Ectodermal cell (in vitro differentiated cells): ENCODE data around the gene IFITM5.
"Not testable (repeated sequence)": the region's sequence is repeated elsewhere in the genome, so short reads cannot be mapped to it uniquely, and the experiment has no call there.

ENCODE experiments used
- H3K27ac ChIP-seq: 2 replicates; pipeline ENCODE4 v1.7.0; 2013; ENCODE audit warnings: mild to moderate bottlenecking, low read depth, low read length; ENCODE audit not compliant: insufficient read depth, poor library complexity, severe bottlenecking
- H3K27me3 ChIP-seq: 2 replicates; pipeline ENCODE4 v1.7.0; 2013; ENCODE audit warnings: mild to moderate bottlenecking, low read length; ENCODE audit not compliant: insufficient read depth, control insufficient read depth, poor library complexity, severe bottlenecking
- H3K36me3 ChIP-seq: one replicate; pipeline ENCODE4 v1.7.0; 2013; ENCODE audit warnings: low read length; ENCODE audit not compliant: control insufficient read depth, insufficient read depth
- H3K4me1 ChIP-seq: one replicate; pipeline ENCODE4 v1.7.0; 2013; ENCODE audit warnings: low read length; ENCODE audit not compliant: control insufficient read depth, insufficient read depth
- H3K4me3 ChIP-seq: 2 replicates; pipeline ENCODE4 v1.7.0; 2013; ENCODE audit warnings: low read depth, low read length, control low read depth; ENCODE audit not compliant: insufficient read depth
- H3K9me3 ChIP-seq: 2 replicates; pipeline ENCODE4 v1.7.0; 2013; ENCODE audit warnings: mild to moderate bottlenecking, low read length, moderate library complexity; ENCODE audit not compliant: control insufficient read depth
- WGBS, 2 experiments: methylation state at CpG; one replicate each; pipeline ENCODE4 v1.1.7; 2013; ENCODE audit warnings: missing lambda C conversion rate in 2 of 2; 5-methylcytosine and 5-hydroxymethylcytosine counted together

IFITM5 gene

DNA sequence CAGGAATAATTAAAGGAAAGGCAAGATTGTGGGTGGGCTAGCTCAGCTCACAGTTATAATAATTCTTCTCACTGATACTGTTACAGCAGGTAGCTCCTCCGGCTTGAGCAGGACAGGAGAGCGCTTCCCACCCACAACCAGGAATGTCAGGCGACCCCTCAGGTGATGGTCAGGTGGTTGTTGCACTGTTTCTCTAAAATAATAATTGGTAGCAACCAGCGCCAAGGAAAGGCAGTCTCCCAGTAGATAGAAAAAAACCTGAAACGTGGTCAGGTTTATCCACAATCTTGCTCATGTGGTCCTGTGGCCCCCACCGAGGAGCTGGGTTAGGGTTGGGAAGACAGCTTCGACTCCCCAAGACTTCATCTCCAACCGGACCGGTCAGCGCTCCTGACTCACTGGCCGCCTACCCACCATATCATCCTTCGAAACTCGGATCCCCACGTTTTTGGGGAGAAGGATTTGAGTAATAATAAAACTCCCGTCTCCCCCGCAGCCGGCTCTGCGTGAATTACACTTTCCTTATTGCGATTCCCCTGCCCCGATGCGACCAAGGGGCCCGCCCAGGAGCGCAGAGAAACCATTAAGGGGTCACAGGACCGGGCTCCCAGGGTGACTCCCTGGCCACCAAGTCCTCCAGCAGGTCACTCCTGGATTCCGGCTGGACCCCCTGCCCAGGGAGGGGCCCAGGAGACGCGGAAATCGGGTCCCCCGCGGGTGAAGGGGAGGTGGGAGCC, 18.5 kb upstream of the IFITM5 start:
- 8 to 11% methylated on average over 11 to 13 of the region's 30 CpGs for WGBS, 2 experiments

DNA sequence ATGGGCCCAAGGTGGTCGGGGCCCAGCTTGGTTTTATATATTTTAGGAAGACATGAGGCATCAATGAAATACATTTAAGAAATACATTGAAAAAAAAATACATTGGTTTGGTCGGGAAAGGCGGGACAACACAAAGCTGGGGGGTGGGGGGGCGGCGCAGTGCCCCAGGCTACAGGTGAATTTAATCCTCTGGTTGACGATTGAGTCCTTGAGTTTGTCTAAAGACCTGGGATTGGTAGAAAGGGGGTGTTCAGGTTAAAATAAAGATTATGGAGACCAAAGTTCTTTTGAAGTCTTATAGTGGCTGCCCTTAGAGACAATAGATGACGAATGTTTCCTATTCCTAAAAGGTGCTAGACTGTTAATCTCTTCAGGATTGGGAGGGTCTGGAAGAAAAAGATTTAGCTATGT, 17.6 kb upstream of the IFITM5 start:
- no peaks in the 10 kb centered on the region for H3K9me3 ChIP-seq
- peaks cover 39% of the 10 kb centered on the region for H3K4me1 ChIP-seq
- no peaks in the 10 kb centered on the region for H3K36me3 ChIP-seq
- WGBS, 2 experiments: 4 to 10% methylated on average over 6 to 7 of the region's 7 CpGs
- peak overlapping the region; percentile 26 for H3K4me3 ChIP-seq
- no peak overlapping the region for H3K27ac ChIP-seq
- H3K27me3 ChIP-seq: peaks cover 53% of the 10 kb centered on the region

More for the DNA sequence above, 18.5 kb upstream of the IFITM5 start:
- H3K27ac ChIP-seq, H3K36me3 ChIP-seq, H3K9me3 ChIP-seq, H3K4me3 ChIP-seq: not testable (repeated sequence)
- H3K27me3 ChIP-seq: peaks cover 45% of the 10 kb centered on the region
- peaks cover 37% of the 10 kb centered on the region for H3K4me1 ChIP-seq

- no peaks in the 10 kb centered on the region for H3K36me3 ChIP-seq
- peaks cover 39% of the 10 kb centered on the region for H3K4me1 ChIP-seq
- H3K27ac ChIP-seq: no peak overlapping the region
- H3K9me3 ChIP-seq: no peaks in the 10 kb centered on the region
- 3% methylated on average over 64 of the region's 64 CpGs for WGBS, 2 experiments
- peak overlapping the region; percentile 26 for H3K4me3 ChIP-seq
- peaks cover 57% of the 10 kb centered on the region for H3K27me3 ChIP-seq
Measured at GRCh38 chr11:316031-316701, 16.8 kb upstream of the IFITM5 start.

GRCh38 chr11:315516-315994, 16.2 kb upstream of the IFITM5 start:
- H3K4me3 ChIP-seq: peak overlapping the region; percentile 26
- WGBS, 2 experiments: 9 to 11% methylated on average over 32 of the region's 32 CpGs
- H3K36me3 ChIP-seq: no peaks in the 10 kb centered on the region
- H3K9me3 ChIP-seq: no peaks in the 10 kb centered on the region
- H3K27ac ChIP-seq: no peak overlapping the region
- H3K27me3 ChIP-seq: peaks cover 57% of the 10 kb centered on the region
- peaks cover 39% of the 10 kb centered on the region for H3K4me1 ChIP-seq

DNA sequence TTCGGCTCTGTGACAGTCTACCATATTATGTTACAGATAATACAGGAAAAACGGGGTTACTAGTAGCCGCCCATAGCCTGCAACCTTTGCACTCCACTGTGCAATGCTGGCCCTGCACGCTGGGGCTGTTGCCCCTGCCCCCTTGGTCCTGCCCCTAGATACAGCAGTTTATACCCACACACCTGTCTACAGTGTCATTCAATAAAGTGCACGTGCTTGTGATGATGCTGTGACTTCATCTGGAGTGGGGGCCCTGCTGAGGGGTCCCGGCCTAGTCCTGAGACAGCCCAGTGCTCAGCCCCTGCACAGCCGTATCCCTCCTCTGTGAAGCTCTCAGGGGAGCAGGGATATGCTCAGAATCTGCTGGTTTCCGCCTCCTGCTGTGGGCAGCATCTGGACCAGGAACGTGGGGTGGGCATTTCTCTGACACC, 15.7 kb upstream of the IFITM5 start:
- Histone ChIP-seq H3K36me3 (no peaks in the 10 kb centered on the region), H3K4me3 (peak overlapping the region; percentile 26), H3K9me3 (no peaks in the 10 kb centered on the region), H3K27me3 (peaks cover 57% of the 10 kb centered on the region), H3K4me1 (peaks cover 37% of the 10 kb centered on the region), H3K27ac (no peak overlapping the region)
- WGBS, 2 experiments: 47 to 49% methylated on average over 9 of the region's 9 CpGs

DNA sequence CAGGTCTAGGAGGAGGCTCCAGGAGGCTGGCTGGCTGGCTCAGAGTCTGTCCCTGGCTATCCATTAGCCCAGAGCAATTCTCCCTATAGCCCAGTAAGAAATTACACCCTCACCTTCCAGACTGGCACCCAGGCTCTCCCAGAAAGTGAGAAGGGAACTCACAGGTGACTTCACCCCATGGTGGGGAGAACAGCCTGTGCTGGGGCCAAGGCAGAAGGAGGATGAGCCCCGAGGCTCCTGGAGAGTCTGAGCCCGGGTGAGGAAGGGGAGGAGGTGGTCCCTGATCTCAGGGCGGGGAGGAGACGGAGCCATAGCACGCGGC, 15.2 kb upstream of the IFITM5 start:
- H3K9me3 ChIP-seq, H3K4me3 ChIP-seq, H3K36me3 ChIP-seq, H3K27ac ChIP-seq: not testable (repeated sequence)
- WGBS, 2 experiments: 9 to 13% methylated on average over 2 to 6 of the region's 6 CpGs
- H3K4me1 ChIP-seq: peaks cover 37% of the 10 kb centered on the region
- peaks cover 57% of the 10 kb centered on the region for H3K27me3 ChIP-seq

- Histone ChIP-seq H3K9me3 (no peaks in the 10 kb centered on the region), H3K27me3 (peaks cover 57% of the 10 kb centered on the region), H3K27ac (no peak within 1 kb of the TSS), H3K36me3 (no peaks in the 10 kb centered on the region), H3K4me3 (peak within 1 kb of the TSS; percentile 28), H3K4me1 (peaks cover 40% of the 10 kb centered on the region)
- 9 to 13% methylated on average over 18 of the region's 18 CpGs for WGBS, 2 experiments
Measured at GRCh38 chr11:313787-314553, 14.6 kb upstream of the IFITM5 start, which contains the start of gene IFITM1. IFITM1 (plus strand) TSS chr11:314040; CDS start chr11:314171, 131 bp downstream.

- H3K4me1 ChIP-seq: peaks cover 45% of the 10 kb centered on the region
- H3K27me3 ChIP-seq: peaks cover 57% of the 10 kb centered on the region
- no peak overlapping the region for H3K27ac ChIP-seq
- no peaks in the 10 kb centered on the region for H3K36me3 ChIP-seq
- H3K9me3 ChIP-seq: no peaks in the 10 kb centered on the region
- WGBS, 2 experiments: 33 to 36% methylated on average over 8 of the region's 8 CpGs
- no peak overlapping the region for H3K4me3 ChIP-seq
Measured at GRCh38 chr11:313304-313786, 14.0 kb upstream of the IFITM5 start.

- Histone ChIP-seq H3K9me3 (no peaks in the 10 kb centered on the region), H3K27me3 (peaks cover 49% of the 10 kb centered on the region), H3K27ac (no peak overlapping the region), H3K36me3 (no peaks in the 10 kb centered on the region), H3K4me3 (no peak overlapping the region), H3K4me1 (peaks cover 49% of the 10 kb centered on the region)
- WGBS, 2 experiments: 57 to 61% methylated on average over 14 of the region's 14 CpGs
Measured at GRCh38 chr11:312092-312816, 12.9 kb upstream of the IFITM5 start.
